Effector memory CD4-positive, alpha-beta T cell (primary cell): ENCODE results near the gene TPGS1.

ENCODE experiments used
- DNase-seq, 3 donors: peaks; one replicate each; pipeline ENCODE4 v3.0.0-alpha.2; 2020
- H3K27ac ChIP-seq: 2 replicates; pipeline ENCODE4 v1.7.0; 2013; ENCODE audit warnings: mild to moderate bottlenecking, low read length, moderate library complexity; ENCODE audit not compliant: insufficient read depth, poor library complexity, severe bottlenecking
- H3K27me3 ChIP-seq: replicated peaks from 2 replicates; pipeline ENCODE4 v1.7.0; 2013; ENCODE audit warnings: mild to moderate bottlenecking, low read length; ENCODE audit not compliant: insufficient read depth, control insufficient read depth, poor library complexity, severe bottlenecking
- H3K36me3 ChIP-seq: 2 replicates; pipeline ENCODE4 v1.7.0; 2013; ENCODE audit warnings: mild to moderate bottlenecking, low read length, moderate library complexity; ENCODE audit not compliant: control insufficient read depth, insufficient read depth
- H3K4me1 ChIP-seq: 2 replicates; pipeline ENCODE4 v1.7.0; 2013; ENCODE audit warnings: low read length, mild to moderate bottlenecking; ENCODE audit not compliant: control insufficient read depth, insufficient read depth, poor library complexity, severe bottlenecking
- H3K4me3 ChIP-seq: 2 replicates; pipeline ENCODE4 v1.7.0; 2013; ENCODE audit warnings: low read length, low read depth, mild to moderate bottlenecking; ENCODE audit not compliant: insufficient read depth, poor library complexity, severe bottlenecking
- H3K9me3 ChIP-seq: 2 replicates; pipeline ENCODE4 v1.7.0; 2013; ENCODE audit warnings: mild to moderate bottlenecking, low read length, moderate library complexity; ENCODE audit not compliant: control insufficient read depth

Gene TPGS1

GRCh38 chr19:534088-534487 is 26.8 kb downstream of the TPGS1 start:
- no peak for DNase-seq
- Histone ChIP-seq H3K4me3 (no peak overlapping the region), H3K4me1 (peaks cover 16% of the 10 kb centered on the region), H3K27me3 (no peaks in the 10 kb centered on the region), H3K9me3 (no peaks in the 10 kb centered on the region), H3K27ac (no peak overlapping the region), H3K36me3 (peaks cover 33% of the 10 kb centered on the region)

- peaks cover 16% of the 10 kb centered on the region for H3K4me1 ChIP-seq
- H3K9me3 ChIP-seq = no peaks in the 10 kb centered on the region
- DNase-seq = no peak
- H3K36me3 ChIP-seq = peaks cover 40% of the 10 kb centered on the region
- no peaks in the 10 kb centered on the region for H3K27me3 ChIP-seq
- no peak overlapping the region for H3K4me3 ChIP-seq
- H3K27ac ChIP-seq = no peak overlapping the region
These were observed 27.9 kb downstream of the TPGS1 start for GRCh38 chr19:535017-535835.

DNA sequence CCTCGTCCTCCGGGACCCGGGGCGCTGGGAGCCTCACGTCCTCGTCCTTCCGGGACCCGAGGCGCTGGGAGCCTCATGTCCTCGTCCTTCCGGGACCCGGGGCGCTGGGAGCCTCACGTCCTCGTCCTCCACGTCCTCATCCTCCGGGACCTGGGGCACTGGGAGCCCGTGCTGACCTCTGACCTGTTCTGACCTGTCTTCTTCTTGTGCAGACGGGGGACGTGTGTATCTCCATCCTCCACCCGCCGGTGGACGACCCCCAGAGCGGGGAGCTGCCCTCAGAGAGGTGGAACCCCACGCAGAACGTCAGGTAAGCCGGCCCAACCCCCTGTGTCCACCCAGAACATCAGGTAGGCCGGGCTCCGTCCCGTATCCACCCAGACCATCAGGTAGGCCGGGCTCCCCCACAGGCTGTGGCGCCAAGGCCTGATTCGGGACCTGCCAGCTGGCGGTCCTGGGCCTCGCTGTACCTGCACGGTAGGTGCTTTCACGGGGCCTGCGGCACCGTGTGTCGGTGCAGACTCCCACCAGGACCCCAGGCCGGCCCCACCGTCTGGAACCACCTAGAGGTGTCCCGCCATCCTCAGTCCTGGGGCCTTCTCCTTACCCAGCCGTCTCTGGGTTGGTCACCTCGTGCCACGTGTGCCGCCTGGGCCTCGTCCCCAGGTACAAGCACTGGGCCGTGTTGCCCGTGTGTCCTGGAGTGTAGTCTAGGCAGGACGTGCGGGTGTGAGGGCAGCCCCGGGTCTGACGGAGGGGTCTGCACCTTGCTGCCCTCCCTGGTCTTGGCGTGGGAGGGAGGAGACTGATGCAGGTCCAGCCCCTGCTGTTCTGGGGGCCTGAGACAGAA is 29.0 kb downstream of the TPGS1 start:
- no peak for DNase-seq
- Histone ChIP-seq H3K36me3 (peaks cover 42% of the 10 kb centered on the region), H3K27me3 (no peaks in the 10 kb centered on the region), H3K27ac (no peak overlapping the region), H3K4me1 (peaks cover 16% of the 10 kb centered on the region), H3K4me3 (no peak overlapping the region), H3K9me3 (no peaks in the 10 kb centered on the region)

DNA sequence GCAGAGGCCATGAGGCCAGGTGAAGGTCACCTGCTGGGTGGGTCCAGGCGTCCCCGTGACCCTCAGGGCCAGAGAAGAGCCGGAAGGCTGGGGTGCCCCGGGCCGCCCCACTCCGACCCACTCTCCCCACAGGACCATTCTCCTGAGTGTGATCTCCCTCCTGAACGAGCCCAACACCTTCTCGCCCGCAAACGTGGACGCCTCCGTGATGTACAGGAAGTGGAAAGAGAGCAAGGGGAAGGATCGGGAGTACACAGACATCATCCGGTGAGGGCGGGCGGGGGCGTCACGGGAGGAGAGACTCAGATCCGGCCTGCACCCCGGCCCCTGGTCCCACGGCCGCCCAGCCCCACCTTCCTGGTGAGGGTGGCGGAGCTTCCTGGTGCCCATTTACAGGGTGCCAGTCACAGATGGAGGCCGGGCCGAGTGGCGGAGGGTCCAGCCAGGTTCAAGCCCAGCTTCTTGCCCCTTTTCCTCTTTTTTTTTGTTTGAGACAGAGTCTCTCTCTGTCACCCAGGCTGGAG is 29.6 kb downstream of the TPGS1 start:
- no peaks in the 10 kb centered on the region for H3K9me3 ChIP-seq
- H3K4me3 ChIP-seq = no peak overlapping the region
- H3K4me1 ChIP-seq = peaks cover 16% of the 10 kb centered on the region
- DNase-seq = no peak
- H3K27me3 ChIP-seq = no peaks in the 10 kb centered on the region
- H3K27ac ChIP-seq = no peak overlapping the region
- H3K36me3 ChIP-seq = peaks cover 48% of the 10 kb centered on the region

DNA sequence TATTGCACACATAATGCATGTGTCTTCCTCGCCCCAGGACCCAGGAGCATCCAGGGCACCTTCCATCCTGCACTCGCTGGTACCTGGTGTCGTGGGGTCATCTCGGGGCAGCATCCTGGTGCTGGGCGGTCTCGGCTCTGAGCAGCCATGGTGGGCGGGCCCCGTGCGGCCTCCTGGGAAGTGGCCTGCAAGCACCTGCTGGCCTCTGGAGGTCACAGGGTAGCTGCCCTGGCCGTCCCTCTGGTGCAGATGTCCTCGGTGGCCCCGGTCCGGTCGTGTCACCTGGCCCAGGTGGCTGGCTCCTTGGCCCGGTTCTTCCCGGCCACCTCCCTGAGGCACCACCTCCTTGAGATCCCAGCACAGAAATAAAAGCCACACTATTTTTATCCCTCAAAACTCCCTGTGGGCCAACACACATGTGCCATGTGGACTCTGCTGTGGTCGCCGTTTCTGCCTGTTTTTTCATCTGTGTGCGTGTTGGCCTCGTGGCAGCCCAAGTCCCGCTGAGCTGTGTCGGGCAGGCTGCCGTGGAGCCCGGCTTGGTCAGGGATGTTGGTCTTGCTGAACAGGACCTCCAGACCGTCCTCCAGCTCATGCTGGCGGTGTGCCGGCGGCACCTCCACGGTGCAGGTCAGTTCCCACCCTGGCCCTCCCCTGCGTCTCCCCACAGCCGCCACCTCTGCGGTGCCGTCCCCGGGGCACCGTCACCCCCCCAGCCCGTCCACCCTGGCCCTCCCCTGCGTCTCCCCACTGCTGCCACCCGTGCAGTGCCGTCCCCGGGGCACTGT is 31.5 kb downstream of the TPGS1 start:
- no peaks in the 10 kb centered on the region for H3K9me3 ChIP-seq
- H3K27me3 ChIP-seq = no peaks in the 10 kb centered on the region
- peaks cover 5% of the 10 kb centered on the region for H3K4me1 ChIP-seq
- DNase-seq = no peak
- H3K4me3 ChIP-seq = no peak overlapping the region
- H3K36me3 ChIP-seq = peaks cover 48% of the 10 kb centered on the region
- no peak overlapping the region for H3K27ac ChIP-seq

- Histone ChIP-seq H3K27ac (no peak overlapping the region), H3K4me3 (no peak overlapping the region), H3K27me3 (no peaks in the 10 kb centered on the region), H3K36me3 (peaks cover 48% of the 10 kb centered on the region), H3K9me3 (no peaks in the 10 kb centered on the region), H3K4me1 (peaks cover 11% of the 10 kb centered on the region)
- no peak for DNase-seq
These were observed 32.2 kb downstream of the TPGS1 start for GRCh38 chr19:539429-540030.

- Histone ChIP-seq H3K27ac (no peak overlapping the region), H3K36me3 (peaks cover 38% of the 10 kb centered on the region), H3K27me3 (no peaks in the 10 kb centered on the region), H3K4me1 (peaks cover 11% of the 10 kb centered on the region), H3K4me3 (no peak overlapping the region), H3K9me3 (no peaks in the 10 kb centered on the region)
- no peak for DNase-seq
These were observed 33.8 kb downstream of the TPGS1 start for GRCh38 chr19:540867-541637.

- no peak for DNase-seq
- Histone ChIP-seq H3K36me3 (peaks cover 31% of the 10 kb centered on the region), H3K4me1 (peaks cover 11% of the 10 kb centered on the region), H3K27ac (no peak overlapping the region), H3K9me3 (no peaks in the 10 kb centered on the region), H3K27me3 (no peaks in the 10 kb centered on the region), H3K4me3 (no peak overlapping the region)
These were observed 34.4 kb downstream of the TPGS1 start for GRCh38 chr19:541699-542098.
